NCI-H1092 (cell line): ENCODE results near the gene B4GALT3.
"Not testable (repeated sequence)": the region's sequence is repeated elsewhere in the genome, so short reads cannot be mapped to it uniquely, and the experiment has no call there.

ENCODE experiments used
- DNase-seq: peaks from one replicate; lab custom pipeline; 2025; lab: John Stamatoyannopoulos, UW

B4GALT3 gene

DNA sequence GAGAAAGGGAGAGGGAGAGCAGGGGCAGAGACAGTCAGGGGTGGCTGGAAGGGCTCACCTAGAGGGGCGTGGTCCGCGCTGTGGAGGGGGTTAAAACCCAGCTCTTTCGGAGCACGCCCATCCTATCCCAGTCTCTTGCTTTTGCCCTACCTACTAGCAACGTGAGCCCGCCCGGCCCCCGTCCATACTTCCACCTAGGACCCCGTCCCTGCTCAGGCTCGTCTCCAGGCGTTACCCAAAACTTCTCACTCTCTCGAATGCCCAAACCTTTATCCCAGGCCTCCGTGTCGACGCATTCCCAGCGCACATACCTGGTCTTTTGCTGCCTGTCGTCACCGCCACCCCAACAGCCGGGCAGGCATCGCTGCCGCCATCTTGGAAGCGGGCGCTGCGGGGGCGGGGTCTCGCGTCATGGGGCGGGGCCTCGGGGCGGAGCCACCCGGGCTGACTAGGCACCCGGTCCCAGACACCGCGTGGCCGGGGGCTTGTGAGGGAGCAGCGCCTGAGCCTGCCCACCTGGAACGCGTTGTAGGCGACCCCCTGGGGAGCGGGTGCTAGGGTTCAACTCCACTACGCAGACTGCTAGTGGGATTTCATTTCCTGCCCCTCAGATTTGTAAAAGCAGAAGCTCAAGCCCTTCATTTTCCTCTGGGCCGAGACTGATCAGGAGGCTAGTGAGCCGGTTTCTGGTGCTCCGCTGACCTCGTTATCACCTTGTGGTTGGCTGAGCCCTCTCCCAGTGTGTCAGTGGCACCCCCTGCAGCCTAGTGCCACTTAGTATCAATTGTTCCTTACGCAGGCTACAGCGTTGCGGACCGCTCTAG, at the start of gene B4GALT3:
Gene B4GALT3 (minus strand): TSS at position 396 of the 824 bp plus-strand sequence. CDS start 1,447 bp downstream, outside the sequence.
- DNase-seq = peak; percentile 90

DNA sequence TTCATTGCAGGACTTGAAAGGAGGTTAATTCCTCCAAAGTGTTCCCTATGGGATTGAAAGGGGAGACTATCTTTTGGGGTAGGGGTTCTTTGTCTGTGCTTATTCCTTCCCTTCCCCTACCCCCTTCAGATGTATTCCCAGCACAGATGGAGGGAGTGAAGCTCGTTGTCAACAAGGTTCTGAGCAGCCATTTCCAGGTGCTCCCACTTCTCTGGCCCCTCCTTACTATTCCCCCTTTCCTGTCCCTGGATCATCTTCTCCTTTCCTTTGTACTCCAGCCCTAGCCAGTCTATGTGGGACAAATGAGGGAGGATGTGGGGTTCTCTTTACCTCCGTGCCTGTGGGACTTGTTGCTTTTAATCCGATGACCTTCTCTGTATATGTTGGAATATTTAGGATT, 49.5 kb upstream of the B4GALT3 start:
- no peak for DNase-seq

- DNase-seq = no peak
These were observed 49.0 kb upstream of the B4GALT3 start for GRCh38 chr1:161226320-161226711.

- peak; percentile 97 for DNase-seq
These were observed 48.4 kb upstream of the B4GALT3 start, which contains the start of gene TOMM40L for GRCh38 chr1:161225534-161226319. Gene TOMM40L, plus strand, starts transcription at chr1:161226060. Its CDS starts 430 bp downstream, at chr1:161226490.

DNA sequence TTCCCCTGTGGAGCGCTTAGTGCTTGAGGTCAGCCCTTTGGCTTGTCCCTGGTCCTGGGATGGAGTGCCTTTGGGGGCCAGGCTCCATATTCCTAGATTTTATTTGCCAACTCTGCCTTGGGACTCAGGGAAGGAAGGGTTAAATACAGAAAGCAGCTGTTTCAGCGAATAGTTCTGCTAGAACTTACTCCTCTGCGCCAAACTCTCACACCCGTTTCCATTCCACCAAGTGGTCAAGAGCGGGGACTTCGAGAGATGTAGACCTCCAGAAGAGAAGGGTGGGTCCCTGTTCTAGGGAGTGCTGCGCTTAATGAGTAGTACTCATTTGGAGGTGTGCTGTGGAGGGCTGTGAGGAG, 47.8 kb upstream of the B4GALT3 start:
- DNase-seq = no peak

GRCh38 chr1:161224695-161225087, 47.4 kb upstream of the B4GALT3 start:
- DNase-seq = not testable (repeated sequence)

DNA sequence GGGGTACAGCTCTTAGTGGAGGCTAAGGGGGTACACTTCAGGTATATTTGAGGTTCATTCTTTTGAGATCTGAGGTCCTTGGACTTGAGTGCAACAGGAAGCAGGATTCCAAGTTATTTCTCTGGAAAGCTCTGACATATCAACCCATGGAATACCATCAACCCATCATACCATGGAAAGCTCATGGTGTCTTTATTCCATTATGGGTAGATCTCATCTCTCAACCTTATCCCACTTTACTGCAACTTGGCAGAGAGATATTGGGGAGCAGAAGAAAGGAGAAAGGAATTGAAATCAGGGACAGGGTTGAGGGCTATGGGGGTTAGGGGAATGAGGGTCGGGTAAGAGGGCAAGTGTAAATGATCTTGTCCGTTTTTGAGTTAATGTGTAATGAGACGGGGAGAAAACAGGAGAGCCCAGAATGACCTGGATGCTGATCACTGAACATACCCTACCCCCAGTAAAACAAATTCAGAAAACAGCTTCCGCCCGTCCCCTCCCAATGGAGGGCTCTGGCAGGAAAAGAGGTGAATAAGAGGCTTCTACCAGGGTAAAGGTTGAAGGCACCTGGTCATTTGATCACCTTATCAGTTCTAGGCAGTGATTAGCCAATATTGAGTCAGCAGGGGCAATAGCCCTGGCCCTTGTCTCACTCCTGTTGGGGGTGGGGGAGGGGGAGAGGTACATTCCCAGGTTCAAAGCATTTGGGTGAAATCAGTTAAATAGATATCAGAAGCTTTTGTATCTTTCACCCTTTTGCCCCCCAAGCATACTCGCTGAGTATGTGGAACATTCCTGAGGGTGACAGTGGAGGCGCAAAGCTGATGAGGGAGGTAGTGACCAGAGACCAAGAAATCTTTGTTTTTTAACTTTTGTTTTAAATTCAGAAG, 46.7 kb upstream of the B4GALT3 start:
- no peak for DNase-seq

DNA sequence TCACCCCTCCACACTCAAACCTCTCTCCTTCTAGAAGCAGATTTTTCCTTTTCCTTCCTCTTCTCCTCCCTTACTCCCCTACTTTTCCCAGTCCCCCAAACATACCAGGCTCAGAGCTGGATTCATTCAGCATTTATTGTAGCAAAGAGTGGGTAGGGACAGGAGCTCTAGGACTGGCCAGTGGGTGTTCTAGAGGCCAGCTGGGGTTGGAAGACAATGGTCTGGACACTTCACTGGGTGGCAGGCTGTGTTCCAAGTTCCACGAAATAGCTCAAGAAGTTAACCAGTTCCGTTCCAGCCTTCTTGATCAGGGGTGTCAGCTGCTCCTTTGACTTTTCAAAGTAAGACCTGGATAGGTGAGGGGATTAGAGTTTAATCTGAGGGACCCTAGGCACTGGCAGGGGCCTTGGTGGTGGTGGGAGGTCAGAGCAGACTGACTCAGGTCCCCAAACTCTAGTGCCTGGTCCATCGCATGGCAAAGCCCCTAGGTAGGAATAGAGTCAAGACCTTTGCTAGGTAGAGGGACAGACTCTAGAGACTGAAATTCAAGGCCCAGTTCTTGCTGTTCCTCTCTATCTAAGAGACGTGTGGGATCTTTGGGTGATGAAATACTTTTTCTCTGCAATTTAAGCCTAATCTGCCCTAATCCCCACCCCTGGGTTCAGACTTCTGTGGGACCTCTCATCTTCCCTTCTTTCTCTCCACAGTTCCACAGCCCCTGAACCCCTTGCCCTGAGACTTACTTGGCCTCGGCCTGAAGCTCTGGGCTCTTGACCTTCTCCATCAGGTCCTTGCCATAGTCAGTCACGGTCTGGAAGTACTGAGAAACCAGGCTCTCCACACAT, 45.1 kb upstream of the B4GALT3 start:
- no peak for DNase-seq

DNA sequence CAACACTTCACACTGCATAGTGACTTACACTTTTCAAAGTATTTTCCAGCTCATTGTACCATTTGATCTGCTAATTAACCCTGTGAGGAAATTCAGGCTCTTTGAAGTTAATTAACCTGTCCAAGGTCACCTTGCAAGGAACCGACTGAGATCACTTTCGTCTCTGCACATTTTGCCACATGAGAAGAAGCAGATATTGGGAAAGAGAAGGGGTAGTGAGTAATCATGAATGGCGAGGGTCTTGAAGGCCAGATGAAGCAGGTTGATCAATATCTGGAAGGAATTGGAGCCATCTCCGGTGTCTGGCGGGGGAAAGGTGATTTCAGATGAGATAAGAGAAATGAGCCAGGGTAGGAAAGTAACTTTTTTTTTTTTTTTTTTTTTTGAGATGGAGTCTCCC, 42.7 kb upstream of the B4GALT3 start:
- DNase-seq = no peak

DNA sequence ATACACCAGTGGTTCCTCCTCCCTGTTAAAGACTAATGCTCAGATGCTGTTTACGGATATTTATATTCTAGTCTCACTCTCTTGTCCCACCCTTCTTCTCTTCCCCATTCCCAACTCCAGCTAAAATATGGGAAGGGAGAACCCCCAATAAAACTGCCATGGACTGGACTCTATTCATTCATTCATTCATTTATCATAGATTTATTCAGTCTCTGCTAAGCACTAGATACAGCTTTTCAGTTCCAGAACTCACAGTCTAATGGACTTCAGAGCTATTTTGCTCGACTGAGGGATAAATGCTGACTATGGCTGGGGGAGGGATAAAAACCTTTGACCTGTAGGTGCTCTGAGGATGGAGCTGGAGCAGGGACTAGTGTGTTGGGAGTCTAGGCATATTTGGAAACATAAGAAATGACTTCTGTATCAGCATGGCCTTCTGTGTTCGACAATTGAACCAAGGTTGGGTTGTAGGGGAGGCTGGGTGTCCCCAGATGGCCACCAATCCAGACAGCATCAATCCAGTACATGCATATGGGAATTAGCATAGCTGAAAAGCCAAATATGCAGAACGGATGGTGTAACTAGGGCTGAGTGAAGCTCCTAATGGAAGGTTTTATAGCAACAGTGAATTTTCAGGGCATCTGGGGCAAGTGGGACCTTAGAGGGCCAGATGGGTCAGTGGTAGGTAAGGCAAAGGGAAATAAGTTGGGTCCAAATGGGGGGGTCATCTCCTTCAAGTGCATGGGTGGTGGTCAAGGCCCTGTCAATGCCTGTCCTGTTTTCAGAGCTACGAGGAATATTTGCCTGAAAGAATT, 42.0 kb upstream of the B4GALT3 start:
- DNase-seq = no peak

- no peak for DNase-seq
These were observed 41.2 kb upstream of the B4GALT3 start for GRCh38 chr1:161218301-161219077.

GRCh38 chr1:161217831-161218230, 40.5 kb upstream of the B4GALT3 start:
- DNase-seq = no peak

GRCh38 chr1:161216945-161217712, 39.8 kb upstream of the B4GALT3 start:
- no peak for DNase-seq

DNA sequence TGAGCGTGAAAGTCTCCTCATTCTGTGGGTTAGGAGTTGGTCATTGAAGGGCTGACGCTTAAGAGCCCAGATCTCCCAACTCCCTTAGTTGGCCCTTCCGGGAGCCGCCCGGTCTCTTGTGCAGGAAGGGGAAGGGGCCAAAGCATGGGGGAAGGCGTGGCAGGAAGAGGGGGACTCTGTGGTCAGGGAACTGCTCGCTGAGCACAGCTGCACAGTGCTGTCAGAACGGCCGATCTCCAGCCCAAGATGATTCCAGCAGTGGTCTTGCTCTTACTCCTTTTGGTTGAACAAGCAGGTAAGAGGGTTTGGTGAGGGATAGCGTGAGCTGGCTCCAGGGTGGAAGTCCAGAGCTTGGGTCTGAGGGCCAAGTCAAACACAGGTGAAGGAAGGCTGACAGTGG, 37.8 kb upstream of the B4GALT3 start, which contains the start of gene FCER1G:
Gene FCER1G (plus strand): TSS at position 220 of the 400 bp plus-strand sequence. CDS start 27 bp downstream, at position 247.
- no peak for DNase-seq

- DNase-seq = no peak
These were observed 37.1 kb upstream of the B4GALT3 start for GRCh38 chr1:161214369-161214768.

DNA sequence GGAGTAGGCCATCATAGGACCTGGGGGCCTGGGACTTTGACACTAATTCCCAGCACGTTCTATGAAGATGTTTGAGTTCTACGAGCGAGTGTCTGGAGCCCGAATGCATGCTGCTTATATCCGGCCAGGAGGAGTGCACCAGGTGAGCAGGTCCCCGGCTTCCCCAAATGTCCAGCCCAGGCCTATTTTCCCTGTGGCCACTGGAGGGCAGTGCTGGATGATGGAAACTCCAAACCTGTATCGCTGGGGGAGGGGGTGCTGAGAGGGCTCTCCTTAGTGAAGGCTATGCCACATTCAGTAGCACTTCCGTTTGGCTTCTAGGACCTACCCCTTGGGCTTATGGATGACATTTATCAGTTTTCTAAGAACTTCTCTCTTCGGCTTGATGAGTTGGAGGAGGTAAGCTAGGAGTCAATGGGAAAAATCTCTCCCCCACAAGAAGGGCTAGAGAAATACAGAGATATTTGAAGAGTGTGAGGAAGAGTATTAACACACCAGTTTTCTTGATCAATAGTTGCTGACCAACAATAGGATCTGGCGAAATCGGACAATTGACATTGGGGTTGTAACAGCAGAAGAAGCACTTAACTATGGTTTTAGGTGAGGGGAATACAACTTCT, 32.6 kb upstream of the B4GALT3 start:
- peak; percentile 59 for DNase-seq

- no peak for DNase-seq
These were observed 29.9 kb upstream of the B4GALT3 start for GRCh38 chr1:161207173-161207572.
